ENCODE results near the gene TBX1.

GRCh38 chr22:19755722-19756287 lies 4.8 kb upstream of the TBX1 start:
- TF ChIP-seq EZH2 (IDR thresholded peaks at IDR 0.05; ENCODE audit: insufficient read depth, low read length) (no peak), CTCF (IDR thresholded peaks at IDR 0.05; ENCODE audit: insufficient read depth, low read depth, low read length) (no peak)

Measured in astrocyte (in vitro differentiated cells and primary cell).